Prostate gland (tissue), 2 donors: ENCODE data around the gene PCNX1. TPM values are rescaled to one million over a fixed set of nuclear protein-coding genes. Genes with fewer than 3 reads are reported as not detected.

ENCODE experiments used
- DNase-seq: peaks from one replicate; pipeline ENCODE4 v3.0.0-alpha.2; 2019; ENCODE audit warnings: low spot score
- H3K27ac ChIP-seq, 2 donors: fragments of 200-600 bp; sonication (generic); 2 replicates each; pipeline ENCODE4 v1.5.1; 2017 to 2019
- H3K27me3 ChIP-seq: fragments of 200-600 bp; sonication (generic); replicated peaks from 2 replicates; pipeline ENCODE4 v1.5.1; 2019; ENCODE audit not compliant: insufficient read depth
- H3K36me3 ChIP-seq, 2 donors: fragments of 200-600 bp; sonication (generic); 1 replicate in 1 of 2; 2 replicates in 1 of 2; pipeline versions ENCODE4 v1.5.1 to v1.8.1; 2017 to 2019
- H3K4me1 ChIP-seq: fragments of 200-600 bp; sonication (generic); replicated peaks from 2 replicates; pipeline ENCODE4 v1.5.1; 2019
- H3K4me3 ChIP-seq, 2 donors: fragments of 200-600 bp; sonication (generic); 2 replicates each; pipeline ENCODE4 v1.5.1; 2017 to 2019
- H3K9me3 ChIP-seq: fragments of 200-600 bp; sonication (generic); 2 replicates; pipeline ENCODE4 v1.5.1; 2017
- CTCF ChIP-seq, 4 experiments: fragments of 200-600 bp in 2 of 4; fragments of 450-650 bp in 2 of 4; sonication (generic) in 2 of 4; IDR thresholded peaks; 1 replicate in 3 of 4; 2 replicates in 1 of 4; pipeline ENCODE4 v1.5.1; 2016 to 2019; ENCODE audit warnings: antibody characterized with exemption in 4 of 4, mild to moderate bottlenecking in 2 of 4, moderate library complexity in 2 of 4
- POLR2A ChIP-seq: fragments of 450-650 bp; IDR thresholded peaks from one replicate; pipeline ENCODE4 v1.6.1; 2016; ENCODE audit warnings: antibody characterized with exemption, mild to moderate bottlenecking
- POLR2AphosphoS5 ChIP-seq: sonication (generic); formaldehyde crosslinking; IDR thresholded peaks from one replicate; pipeline ENCODE4 v1.6.1; 2017; ENCODE audit warnings: antibody characterized with exemption
- WGBS: methylation state at CpG from one replicate; pipeline ENCODE4 v1.1.5; 2018; 5-methylcytosine and 5-hydroxymethylcytosine counted together
- intact Hi-C: fragments of 100-400 bp; cut with DNase I; formaldehyde crosslinking; loops from one replicate; pipeline ENCODE4 v1.14.2; 2022
- total RNA-seq, 2 donors: library from RNA; depleted of rRNA; stranded (reverse); fragments of >200 nt; gene quantifications; one replicate each; pipeline ENCODE4 v1.1.0, GENCODE V29; 2016

The PCNX1 gene
- total RNA-seq, 2 donors from 2014 or later, result 24.5 to 66.5 TPM

- Histone ChIP-seq H3K36me3 (no peaks in the 10 kb centered on the region), H3K27me3 (no peaks in the 10 kb centered on the region), H3K27ac (no peak overlapping the region), H3K4me3 (no peak overlapping the region), H3K4me1 (no peaks in the 10 kb centered on the region), H3K9me3 (no peaks in the 10 kb centered on the region)
- intact Hi-C loops, result no loop called here
- WGBS, result 88% methylated on average over 10 of the region's 10 CpGs
- DNase-seq, result no peak
- TF ChIP-seq POLR2A (no peak), CTCF (IDR thresholded peaks at IDR 0.05) (no peak), POLR2AphosphoS5 (no peak)
These were observed 210.8 kb downstream of the PCNX1 start for GRCh38 chr14:71117839-71118743.

- 100% methylated on average over 1 of the region's 1 CpG for WGBS
- H3K27me3 ChIP-seq, result no peaks in the 10 kb centered on the region
- H3K36me3 ChIP-seq, result no peaks in the 10 kb centered on the region
- DNase-seq, result no peak
- intact Hi-C loops, result no loop called here
- no peaks in the 10 kb centered on the region for H3K4me1 ChIP-seq
- H3K4me3 ChIP-seq, result no peak overlapping the region
- H3K27ac ChIP-seq, result no peak overlapping the region
- H3K9me3 ChIP-seq, result no peaks in the 10 kb centered on the region
- no peak for TF ChIP-seq POLR2A
- TF ChIP-seq POLR2AphosphoS5, result no peak
These were observed 211.8 kb downstream of the PCNX1 start for GRCh38 chr14:71119075-71119474.

GRCh38 chr14:71119832-71120231, 212.6 kb downstream of the PCNX1 start:
- intact Hi-C loops, result no loop called here
- whole genome bisulfite sequencing, result 90% methylated on average over 1 of the region's 1 CpG
- Histone ChIP-seq H3K4me3 (no peak overlapping the region), H3K27me3 (no peaks in the 10 kb centered on the region), H3K4me1 (no peaks in the 10 kb centered on the region), H3K9me3 (no peaks in the 10 kb centered on the region), H3K36me3 (no peaks in the 10 kb centered on the region), H3K27ac (no peak overlapping the region)
- TF ChIP-seq POLR2A (no peak), POLR2AphosphoS5 (no peak), CTCF (IDR thresholded peaks at IDR 0.05) (no peak)
- no peak for DNase-seq

- H3K4me3 ChIP-seq, result no peak overlapping the region
- H3K27ac ChIP-seq, result no peak overlapping the region
- no peaks in the 10 kb centered on the region for H3K27me3 ChIP-seq
- no peaks in the 10 kb centered on the region for H3K4me1 ChIP-seq
- TF ChIP-seq POLR2A, result no peak
- TF ChIP-seq CTCF (IDR thresholded peaks at IDR 0.05), result no peak
- TF ChIP-seq POLR2AphosphoS5, result no peak
- H3K36me3 ChIP-seq, result no peaks in the 10 kb centered on the region
- H3K9me3 ChIP-seq, result no peaks in the 10 kb centered on the region
- intact Hi-C loops, result no loop called here
- DNase-seq, result no peak
- WGBS, result 88% methylated on average over 1 of the region's 1 CpG
These were observed 213.7 kb downstream of the PCNX1 start for GRCh38 chr14:71121001-71121400.

GRCh38 chr14:71121711-71122110, 214.5 kb downstream of the PCNX1 start:
- TF ChIP-seq POLR2A (no peak), CTCF (IDR thresholded peaks at IDR 0.05) (no peak), POLR2AphosphoS5 (no peak)
- Histone ChIP-seq H3K9me3 (no peaks in the 10 kb centered on the region), H3K36me3 (no peaks in the 10 kb centered on the region), H3K27ac (no peak overlapping the region), H3K4me1 (no peaks in the 10 kb centered on the region), H3K4me3 (no peak overlapping the region), H3K27me3 (no peaks in the 10 kb centered on the region)
- intact Hi-C loops, result no loop called here
- 87% methylated on average over 5 of the region's 5 CpGs for WGBS
- DNase-seq, result no peak
